ENCODE data around the gene PLB1. TPM values are rescaled to one million over a fixed set of nuclear protein-coding genes. Genes with fewer than 3 reads are reported as not detected.

The PLB1 gene
- total RNA-seq, 2 experiments from 2014 or later, result 1.3 to 1.6 TPM

DNA sequence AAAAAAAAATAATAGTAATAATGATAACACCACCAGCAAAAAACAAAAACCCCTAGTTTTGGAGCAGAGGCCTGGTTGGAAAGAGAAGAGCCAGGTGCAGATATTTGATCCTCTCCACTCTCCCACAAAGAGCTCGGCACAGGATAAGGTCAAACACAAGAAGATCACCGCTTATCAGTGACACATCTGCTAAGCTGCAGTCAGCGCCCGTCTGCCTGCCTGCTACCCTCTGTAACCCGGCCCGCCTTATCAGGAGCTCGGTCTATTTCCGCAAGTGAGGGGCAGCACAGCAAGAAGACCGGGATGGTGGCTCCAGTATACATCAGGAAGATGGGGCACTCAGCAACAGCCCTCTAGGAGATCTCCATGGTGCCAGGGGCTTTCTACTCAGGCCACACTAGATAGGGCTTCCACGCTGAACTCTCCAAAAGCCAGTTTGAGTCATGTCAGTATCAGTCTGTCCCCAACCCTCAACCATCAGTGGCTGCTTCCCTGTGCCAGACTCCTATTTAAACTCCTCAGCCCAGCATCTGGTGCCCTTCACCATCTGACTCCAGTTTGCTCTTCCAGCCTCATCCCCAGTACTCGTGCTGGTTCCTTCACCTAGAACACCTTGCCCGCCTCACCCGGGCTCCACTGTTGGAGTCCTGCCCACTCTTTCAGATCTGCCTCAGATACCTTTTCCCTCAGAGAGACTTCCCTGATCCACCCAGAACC, 188.4 kb downstream of the PLB1 start:
- H3K4me1 ChIP-seq (ENCODE audit: insufficient read depth, low read length), result peaks cover 31% of the 10 kb centered on the region
- H3K27me3 Mint-ChIP-seq, result no peaks in the 10 kb centered on the region
- ChIA-PET CTCF (no interaction called here), POLR2A (no interaction called here)
- no peaks in the 10 kb centered on the region for H3K27me3 ChIP-seq (ENCODE audit: control insufficient read depth in 1 of 2, insufficient read depth in 2 of 2, low read length in 2 of 2)
- TF ChIP-seq CTCF (IDR thresholded peaks at IDR 0.05), result no peak
- peaks cover 28% of the 10 kb centered on the region for H3K4me1 Mint-ChIP-seq (ENCODE audit: low read depth)
- H3K9me3 ChIP-seq (ENCODE audit: control insufficient read depth in 1 of 2, insufficient read depth in 1 of 2, low read length in 2 of 2), result no peaks in the 10 kb centered on the region
- ATAC-seq (ENCODE audit: poor library complexity) (no peak), DNase-seq (no peak)
- no peaks in the 10 kb centered on the region for H3K9me3 Mint-ChIP-seq
- H3K27ac ChIP-seq (ENCODE audit: low read depth in 1 of 2, low read length in 2 of 2), result no peak overlapping the region
- no peaks in the 10 kb centered on the region for H3K36me3 ChIP-seq (ENCODE audit: insufficient read depth, low read length)
- no peaks in the 10 kb centered on the region for H3K36me3 Mint-ChIP-seq (ENCODE audit: low read depth)
- no peak overlapping the region for H3K27ac Mint-ChIP-seq
- H3K4me3 ChIP-seq (ENCODE audit: low read length), result no peak overlapping the region
- intact Hi-C loops (cut with DNase I, micrococcal nuclease), result loop anchor here (5.0 to 10.0 kb wide), 2 partner anchors 47 to 59 kb away; no protein-coding TSS in a partner anchor
- H3K4me3 Mint-ChIP-seq, result no peak overlapping the region

GRCh38 chr2:28687171-28687570, 191.3 kb downstream of the PLB1 start:
- no peaks in the 10 kb centered on the region for H3K9me3 Mint-ChIP-seq
- Histone ChIP-seq H3K4me3 (ENCODE audit: low read length) (no peak overlapping the region), H3K27me3 (ENCODE audit: control insufficient read depth in 1 of 2, insufficient read depth in 2 of 2, low read length in 2 of 2) (no peaks in the 10 kb centered on the region), H3K9me3 (ENCODE audit: control insufficient read depth in 1 of 2, insufficient read depth in 1 of 2, low read length in 2 of 2) (no peaks in the 10 kb centered on the region), H3K36me3 (ENCODE audit: insufficient read depth, low read length) (no peaks in the 10 kb centered on the region), H3K27ac (ENCODE audit: low read depth in 1 of 2, low read length in 2 of 2) (no peak overlapping the region), H3K4me1 (ENCODE audit: insufficient read depth, low read length) (peaks cover 11% of the 10 kb centered on the region)
- no peak for TF ChIP-seq CTCF (IDR thresholded peaks at IDR 0.05)
- no peaks in the 10 kb centered on the region for H3K36me3 Mint-ChIP-seq (ENCODE audit: low read depth)
- ATAC-seq (ENCODE audit: poor library complexity) (no peak), DNase-seq (no peak)
- no peak overlapping the region for H3K4me3 Mint-ChIP-seq
- CTCF ChIA-PET, result no interaction called here
- no peaks in the 10 kb centered on the region for H3K27me3 Mint-ChIP-seq
- no peak overlapping the region for H3K27ac Mint-ChIP-seq
- peaks cover 6% of the 10 kb centered on the region for H3K4me1 Mint-ChIP-seq (ENCODE audit: low read depth)
- intact Hi-C loops (cut with DNase I, micrococcal nuclease), result loop anchor here in 1 of 2 experiments (10.0 kb wide), 1 partner anchor 62 kb away; no protein-coding TSS in a partner anchor
- POLR2A ChIA-PET, result no interaction called here

DNA sequence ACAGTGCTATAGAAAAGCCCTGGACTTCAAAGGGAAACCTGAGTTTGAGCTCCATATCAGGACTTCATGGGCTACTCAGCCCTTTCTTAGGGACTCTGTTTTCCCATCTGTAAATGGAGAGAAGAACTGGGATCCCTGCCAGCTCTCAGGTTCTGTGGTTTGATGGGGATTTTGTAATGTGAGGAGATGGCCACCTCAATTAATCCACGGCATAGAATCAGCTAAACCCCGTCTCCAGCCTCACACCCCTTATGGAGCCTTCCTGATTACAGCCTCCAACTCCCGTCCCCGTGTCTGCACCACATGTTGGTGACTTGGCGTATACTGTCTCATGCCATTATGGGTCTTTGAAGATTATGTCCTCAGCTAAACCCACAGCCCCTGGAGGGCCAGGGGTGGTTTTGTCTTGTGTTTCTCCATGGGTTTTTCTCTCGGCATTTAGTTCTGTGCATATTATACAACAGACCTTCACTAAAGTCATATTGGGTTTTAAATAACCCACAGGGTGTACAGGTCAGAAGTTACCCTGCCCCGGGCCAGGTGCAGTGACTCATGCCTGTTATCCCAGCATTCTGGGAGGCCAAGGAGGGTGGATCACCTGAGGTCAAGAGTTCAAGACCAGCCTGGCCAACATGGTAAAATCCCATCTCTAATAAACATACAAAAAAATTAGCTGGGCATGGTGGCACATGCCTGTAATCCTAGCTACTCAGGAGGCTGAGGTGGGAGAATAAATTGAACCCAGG, 192.0 kb downstream of the PLB1 start:
- H3K4me1 Mint-ChIP-seq (ENCODE audit: low read depth), result peaks cover 6% of the 10 kb centered on the region
- no peaks in the 10 kb centered on the region for H3K36me3 Mint-ChIP-seq (ENCODE audit: low read depth)
- ATAC-seq (ENCODE audit: poor library complexity) (no peak), DNase-seq (no peak)
- H3K27ac ChIP-seq (ENCODE audit: low read depth in 1 of 2, low read length in 2 of 2), result no peak overlapping the region
- peaks cover 8% of the 10 kb centered on the region for H3K4me1 ChIP-seq (ENCODE audit: insufficient read depth, low read length)
- intact Hi-C loops (cut with DNase I, micrococcal nuclease), result loop anchor here in 1 of 2 experiments (10.0 kb wide), 1 partner anchor 63 kb away; no protein-coding TSS in a partner anchor
- H3K4me3 ChIP-seq (ENCODE audit: low read length), result no peak overlapping the region
- POLR2A ChIA-PET, result no interaction called here
- CTCF ChIA-PET, result interaction anchor here (0.7 kb wide), 1 partner anchor 10 kb away, joined by 3 read pairs; no protein-coding TSS in a partner anchor
- TF ChIP-seq CTCF (IDR thresholded peaks at IDR 0.05), result no peak
- H3K27me3 ChIP-seq (ENCODE audit: control insufficient read depth in 1 of 2, insufficient read depth in 2 of 2, low read length in 2 of 2), result no peaks in the 10 kb centered on the region
- no peak overlapping the region for H3K4me3 Mint-ChIP-seq
- H3K36me3 ChIP-seq (ENCODE audit: insufficient read depth, low read length), result no peaks in the 10 kb centered on the region
- no peaks in the 10 kb centered on the region for H3K9me3 Mint-ChIP-seq
- no peak overlapping the region for H3K27ac Mint-ChIP-seq
- no peaks in the 10 kb centered on the region for H3K9me3 ChIP-seq (ENCODE audit: control insufficient read depth in 1 of 2, insufficient read depth in 1 of 2, low read length in 2 of 2)
- no peaks in the 10 kb centered on the region for H3K27me3 Mint-ChIP-seq

All from CD4-positive, alpha-beta T cell (primary cell).